K562 (cell line): ENCODE data around the gene LYZL6. TPM values are rescaled to one million over a fixed set of nuclear protein-coding genes. Genes with fewer than 3 reads are reported as not detected.
A peak's percentile ranks its signal among the peaks of the same experiment; 100 is the strongest.

Experiments
- CBFA2T2 ChIP-seq: fragments of 450-650 bp; conservative IDR thresholded peaks from 2 replicates; pipeline ENCODE4 v1.6.1; 2017; ENCODE audit warnings: mild to moderate bottlenecking
- FIP1L1 ChIP-seq: fragments of 200-400 bp; formaldehyde crosslinking; IDR thresholded peaks from 2 replicates; pipeline ENCODE4 v1.6.1; 2018; ENCODE audit warnings: mild to moderate bottlenecking, low read depth, low read length; ENCODE audit not compliant: poor library complexity, severe bottlenecking
- GABPB2 ChIP-seq: fragments of 250-450 bp; sonication (Bioruptor Pico); conservative IDR thresholded peaks from 2 replicates; pipeline ENCODE4 v1.5.1; 2021; ENCODE audit warnings: mild to moderate bottlenecking
- HNRNPUL1 ChIP-seq: fragments of 200-400 bp; formaldehyde crosslinking; IDR thresholded peaks from 2 replicates; pipeline ENCODE4 v1.6.1; 2017; ENCODE audit warnings: low read length
- ILK ChIP-seq: fragments of 450-650 bp; IDR thresholded peaks from 2 replicates; pipeline ENCODE4 v1.6.1; 2016; ENCODE audit warnings: missing genetic modification characterization, low read depth, mild to moderate bottlenecking, missing compliant biosample characterization, moderate library complexity, borderline replicate concordance
- MCM3 ChIP-seq: fragments of 450-650 bp; IDR thresholded peaks from 2 replicates; pipeline ENCODE4 v1.6.1; 2016
- MEF2A ChIP-seq: IDR thresholded peaks from 2 replicates; pipeline ENCODE4 v1.6.1; 2011; ENCODE audit warnings: low read depth, mild to moderate bottlenecking, low read length, moderate library complexity; ENCODE audit not compliant: control insufficient read depth
- MTF1 ChIP-seq: fragments of 250-450 bp; sonication (Bioruptor Pico); IDR thresholded peaks from 2 replicates; pipeline ENCODE4 v1.9.0; 2021; ENCODE audit warnings: moderate library complexity, mild to moderate bottlenecking, inconsistent platforms, borderline replicate concordance
- NR2C2 ChIP-seq, 2 experiments: fragments of 200-800 bp in 1 of 2; sonication (Bioruptor generic) in 1 of 2; sonication (generic) in 1 of 2; formaldehyde crosslinking in 1 of 2; IDR thresholded peaks; 2 replicates each; pipeline versions ENCODE4 v1.6.1 to v1.8.0; 2016 to 2022; ENCODE audit warnings: mild to moderate bottlenecking in 1 of 2, missing compliant biosample characterization in 1 of 2, missing genetic modification characterization in 1 of 2, missing genetic modification reagents in 1 of 2
- POLR2H ChIP-seq: IDR thresholded peaks from 2 replicates; pipeline ENCODE4 v1.6.1; 2016; ENCODE audit warnings: missing genetic modification characterization, low read depth, mild to moderate bottlenecking, control low read depth, missing compliant biosample characterization, moderate library complexity
- SP1 ChIP-seq: sonication (generic); formaldehyde crosslinking; IDR thresholded peaks from 2 replicates; pipeline ENCODE4 v1.8.1; 2022; ENCODE audit warnings: mild to moderate bottlenecking, missing genetic modification reagents
- TARDBP ChIP-seq: fragments of 450-650 bp; IDR thresholded peaks from 2 replicates; pipeline ENCODE4 v1.6.1; 2016
- ZC3H4 ChIP-seq: sonication (generic); formaldehyde crosslinking; IDR thresholded peaks from 2 replicates; pipeline ENCODE4 v1.9.0; 2021; ENCODE audit warnings: missing genetic modification reagents, borderline replicate concordance
- ZNF146 ChIP-seq: IDR thresholded peaks from one replicate; pipeline ENCODE4 v1.6.1; 2018; ENCODE audit warnings: missing compliant biosample characterization; ENCODE audit not compliant: unreplicated experiment
- ZNF57 ChIP-seq: fragments of 450-650 bp; formaldehyde crosslinking; IDR thresholded peaks from 2 replicates; pipeline ENCODE4 v1.4.0; 2020; ENCODE audit warnings: mild to moderate bottlenecking, moderate library complexity
- polyA plus RNA-seq, 8 experiments: library from polyadenylated mRNA; depleted of rRNA in 4 of 8; stranded (reverse) in 5 of 8; unstranded in 3 of 8; fragments of >200 nt; fragmentation: Nextera tagmentation in 2 of 8; fragmentation: Illumina TruSeq in 1 of 8; extraction: Ambion mirVana in 2 of 8; extraction: Trizol in 1 of 8; gene quantifications; 2 replicates each; pipeline versions ENCODE4 v1.2.1 to v1.2.3, GENCODE V29; 2011 to 2014; ENCODE audit warnings: inconsistent platforms in 1 of 8, missing spikeins in 1 of 8
- total RNA-seq, 7 experiments: library from RNA; depleted of rRNA in 6 of 7; stranded (reverse); fragments of >200 nt in 6 of 7; fragmentation: Illumina TruSeq in 2 of 7; extraction: Trizol in 2 of 7; gene quantifications; 2 replicates each; pipeline versions ENCODE4 v1.2.1 to v1.2.3, GENCODE V29; 2011 to 2021; ENCODE audit warnings: low replicate concordance in 1 of 7
- TF ChIP-seq, protein P1 (sequence below): IDR thresholded peaks from 2 replicates; pipeline ENCODE4 v1.6.1; 2016; ENCODE audit warnings: missing genetic modification characterization, missing compliant biosample characterization
- TF ChIP-seq, protein P2 (sequence below): fragments of 450-650 bp; IDR thresholded peaks from 2 replicates; pipeline ENCODE4 v1.6.1; 2017; ENCODE audit warnings: antibody characterized with exemption, mild to moderate bottlenecking
- TF ChIP-seq, protein P3 (sequence below), 2 experiments: fragments of 450-650 bp; conservative IDR thresholded peaks; 2 replicates each; pipeline ENCODE4 v1.6.1; 2017; ENCODE audit warnings: mild to moderate bottlenecking in 2 of 2, moderate library complexity in 2 of 2

LYZL6 gene
- total and polyA plus RNA-seq, 9 of the 15 experiments (the other 6 are each of a cell fraction or from before 2014, with no cell fraction given): not detected

DNA sequence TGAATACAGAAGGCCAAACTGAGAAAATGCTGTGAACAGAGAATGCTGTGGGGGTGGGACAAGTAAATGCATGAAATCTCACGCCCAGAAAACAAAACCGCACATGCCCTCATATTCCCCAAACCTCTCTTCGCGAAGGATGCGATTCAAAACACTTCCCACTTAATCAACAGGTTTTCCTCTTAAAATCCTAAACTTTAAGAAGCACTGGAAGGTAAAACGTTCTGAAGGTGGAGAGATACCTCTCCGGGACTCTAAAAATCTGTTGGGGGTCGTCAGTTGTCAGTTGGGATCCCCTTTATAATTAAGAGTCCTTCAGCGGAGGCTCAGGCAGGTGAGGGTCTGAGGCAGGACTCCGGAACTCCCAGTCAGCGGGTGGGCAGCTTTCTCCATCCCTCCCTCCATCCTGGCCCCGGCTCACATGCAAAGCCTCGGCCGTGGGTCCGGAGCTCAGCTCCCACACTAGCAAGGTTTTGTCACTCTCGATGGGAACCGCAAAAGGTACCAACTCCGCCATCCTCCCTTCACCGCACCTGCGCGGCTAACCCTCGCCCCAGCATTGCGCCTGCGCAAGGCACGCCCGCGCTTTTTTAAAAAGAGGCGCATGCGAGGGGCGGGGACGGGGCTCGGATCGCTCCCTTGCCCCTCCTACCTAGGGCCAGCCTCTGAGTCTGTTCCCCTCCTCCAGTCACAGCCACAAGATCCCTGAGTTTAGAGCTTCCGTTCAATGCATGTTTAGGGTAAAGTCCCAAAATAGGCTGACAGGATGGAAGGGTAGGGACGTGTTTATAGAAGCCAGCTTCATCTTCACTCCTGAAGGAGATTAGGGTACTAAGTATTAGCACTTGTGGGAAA is 13.1 kb downstream of the LYZL6 start, which contains the start of gene RDM1 (continued):
- TF ChIP-seq SP1 (CRISPR knock-in tag) (0 out of 2 replicates have a peak, but pooled peaks have one; percentile 13), ZNF146 (CRISPR knock-in tag) (no peak), GABPB2 (CRISPR knock-in tag) (no peak), FIP1L1 (no peak), TARDBP (no peak), MTF1 (CRISPR knock-in tag) (no peak), MEF2A (peak; percentile 71; the same call in 1 of the 2 replicates), ZNF57 (CRISPR knock-in tag) (no peak), NR2C2 (CRISPR knock-in tag; IDR thresholded peaks at IDR 0.05) (0 out of 2 replicates have a peak, but pooled peaks have one; percentile 25), NR2C2 (tag; IDR thresholded peaks at IDR 0.05) (0 out of 2 replicates have a peak, but pooled peaks have one; percentile 34), ZC3H4 (no peak), ILK (no peak), HNRNPUL1 (no peak), POLR2H (tag) (peak; percentile 77), MCM3 (no peak), CBFA2T2 (no peak)
- TF ChIP-seq, protein P1, sequence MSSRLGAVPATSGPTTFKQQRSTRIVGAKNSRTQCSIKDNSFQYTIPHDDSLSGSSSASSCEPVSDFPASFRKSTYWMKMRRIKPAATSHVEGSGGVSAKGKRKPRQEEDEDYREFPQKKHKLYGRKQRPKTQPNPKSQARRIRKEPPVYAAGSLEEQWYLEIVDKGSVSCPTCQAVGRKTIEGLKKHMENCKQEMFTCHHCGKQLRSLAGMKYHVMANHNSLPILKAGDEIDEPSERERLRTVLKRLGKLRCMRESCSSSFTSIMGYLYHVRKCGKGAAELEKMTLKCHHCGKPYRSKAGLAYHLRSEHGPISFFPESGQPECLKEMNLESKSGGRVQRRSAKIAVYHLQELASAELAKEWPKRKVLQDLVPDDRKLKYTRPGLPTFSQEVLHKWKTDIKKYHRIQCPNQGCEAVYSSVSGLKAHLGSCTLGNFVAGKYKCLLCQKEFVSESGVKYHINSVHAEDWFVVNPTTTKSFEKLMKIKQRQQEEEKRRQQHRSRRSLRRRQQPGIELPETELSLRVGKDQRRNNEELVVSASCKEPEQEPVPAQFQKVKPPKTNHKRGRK (tag): no peak
- TF ChIP-seq, protein P2, sequence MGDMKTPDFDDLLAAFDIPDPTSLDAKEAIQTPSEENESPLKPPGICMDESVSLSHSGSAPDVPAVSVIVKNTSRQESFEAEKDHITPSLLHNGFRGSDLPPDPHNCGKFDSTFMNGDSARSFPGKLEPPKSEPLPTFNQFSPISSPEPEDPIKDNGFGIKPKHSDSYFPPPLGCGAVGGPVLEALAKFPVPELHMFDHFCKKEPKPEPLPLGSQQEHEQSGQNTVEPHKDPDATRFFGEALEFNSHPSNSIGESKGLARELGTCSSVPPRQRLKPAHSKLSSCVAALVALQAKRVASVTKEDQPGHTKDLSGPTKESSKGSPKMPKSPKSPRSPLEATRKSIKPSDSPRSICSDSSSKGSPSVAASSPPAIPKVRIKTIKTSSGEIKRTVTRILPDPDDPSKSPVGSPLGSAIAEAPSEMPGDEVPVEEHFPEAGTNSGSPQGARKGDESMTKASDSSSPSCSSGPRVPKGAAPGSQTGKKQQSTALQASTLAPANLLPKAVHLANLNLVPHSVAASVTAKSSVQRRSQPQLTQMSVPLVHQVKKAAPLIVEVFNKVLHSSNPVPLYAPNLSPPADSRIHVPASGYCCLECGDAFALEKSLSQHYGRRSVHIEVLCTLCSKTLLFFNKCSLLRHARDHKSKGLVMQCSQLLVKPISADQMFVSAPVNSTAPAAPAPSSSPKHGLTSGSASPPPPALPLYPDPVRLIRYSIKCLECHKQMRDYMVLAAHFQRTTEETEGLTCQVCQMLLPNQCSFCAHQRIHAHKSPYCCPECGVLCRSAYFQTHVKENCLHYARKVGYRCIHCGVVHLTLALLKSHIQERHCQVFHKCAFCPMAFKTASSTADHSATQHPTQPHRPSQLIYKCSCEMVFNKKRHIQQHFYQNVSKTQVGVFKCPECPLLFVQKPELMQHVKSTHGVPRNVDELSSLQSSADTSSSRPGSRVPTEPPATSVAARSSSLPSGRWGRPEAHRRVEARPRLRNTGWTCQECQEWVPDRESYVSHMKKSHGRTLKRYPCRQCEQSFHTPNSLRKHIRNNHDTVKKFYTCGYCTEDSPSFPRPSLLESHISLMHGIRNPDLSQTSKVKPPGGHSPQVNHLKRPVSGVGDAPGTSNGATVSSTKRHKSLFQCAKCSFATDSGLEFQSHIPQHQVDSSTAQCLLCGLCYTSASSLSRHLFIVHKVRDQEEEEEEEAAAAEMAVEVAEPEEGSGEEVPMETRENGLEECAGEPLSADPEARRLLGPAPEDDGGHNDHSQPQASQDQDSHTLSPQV: peak; percentile 46; the same call in 1 of the 2 replicates
- TF ChIP-seq, protein P3, sequence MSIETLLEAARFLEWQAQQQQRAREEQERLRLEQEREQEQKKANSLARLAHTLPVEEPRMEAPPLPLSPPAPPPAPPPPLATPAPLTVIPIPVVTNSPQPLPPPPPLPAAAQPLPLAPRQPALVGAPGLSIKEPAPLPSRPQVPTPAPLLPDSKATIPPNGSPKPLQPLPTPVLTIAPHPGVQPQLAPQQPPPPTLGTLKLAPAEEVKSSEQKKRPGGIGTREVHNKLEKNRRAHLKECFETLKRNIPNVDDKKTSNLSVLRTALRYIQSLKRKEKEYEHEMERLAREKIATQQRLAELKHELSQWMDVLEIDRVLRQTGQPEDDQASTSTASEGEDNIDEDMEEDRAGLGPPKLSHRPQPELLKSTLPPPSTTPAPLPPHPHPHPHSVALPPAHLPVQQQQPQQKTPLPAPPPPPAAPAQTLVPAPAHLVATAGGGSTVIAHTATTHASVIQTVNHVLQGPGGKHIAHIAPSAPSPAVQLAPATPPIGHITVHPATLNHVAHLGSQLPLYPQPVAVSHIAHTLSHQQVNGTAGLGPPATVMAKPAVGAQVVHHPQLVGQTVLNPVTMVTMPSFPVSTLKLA (conservative IDR thresholded peaks at IDR 0.05): peak; percentile 67 to 81; a peak in 3 of 4 replicates
